GM18858 (cell line): ENCODE measurements around the gene MEF2C.
A peak's percentile ranks its signal among the peaks of the same experiment; 100 is the strongest.

Experiments used
- ATAC-seq: cut with Tn5 transposase; IDR thresholded peaks from one replicate; pipeline ENCODE4 v1.9.1; 2021; ENCODE audit not compliant: unreplicated experiment

Gene MEF2C

GRCh38 chr5:88765798-88766197 lies 117.2 kb downstream of the MEF2C start:
- no peak for ATAC-seq

GRCh38 chr5:88765171-88765570 lies 117.8 kb downstream of the MEF2C start:
- ATAC-seq = no peak

- ATAC-seq = peak; percentile 41
Observed at GRCh38 chr5:88761939-88762338, 121.0 kb downstream of the MEF2C start.

- no peak for ATAC-seq
Observed at GRCh38 chr5:88761269-88761850, 121.6 kb downstream of the MEF2C start.

- no peak for ATAC-seq
Observed at GRCh38 chr5:88760527-88760926, 122.5 kb downstream of the MEF2C start.

- ATAC-seq = no peak
Observed at GRCh38 chr5:88758591-88758990, 124.4 kb downstream of the MEF2C start.

- ATAC-seq = no peak
Observed at GRCh38 chr5:88758184-88758583, 124.8 kb downstream of the MEF2C start.

GRCh38 chr5:88756953-88757352 lies 126.0 kb downstream of the MEF2C start:
- no peak for ATAC-seq

- no peak for ATAC-seq
Observed at GRCh38 chr5:88748666-88749065, 134.3 kb downstream of the MEF2C start.

GRCh38 chr5:88746438-88746882 lies 136.5 kb downstream of the MEF2C start:
- peak; percentile 79 for ATAC-seq

- ATAC-seq = no peak
Observed at GRCh38 chr5:88745093-88745696, 137.8 kb downstream of the MEF2C start.

- ATAC-seq = no peak
Observed at GRCh38 chr5:88743231-88743834, 139.7 kb downstream of the MEF2C start.

- no peak for ATAC-seq
Observed at GRCh38 chr5:88741964-88742363, 141.0 kb downstream of the MEF2C start.

- no peak for ATAC-seq
Observed at GRCh38 chr5:88740604-88741185, 142.3 kb downstream of the MEF2C start.

GRCh38 chr5:88736494-88736893 lies 146.5 kb downstream of the MEF2C start:
- peak; percentile 31 for ATAC-seq

- ATAC-seq = no peak
Observed at GRCh38 chr5:88734983-88735382, 148.0 kb downstream of the MEF2C start.

- ATAC-seq = peak; percentile 56
Observed at GRCh38 chr5:88734191-88734640, 148.8 kb downstream of the MEF2C start.

GRCh38 chr5:88732862-88733261 lies 150.1 kb downstream of the MEF2C start:
- ATAC-seq = no peak

- peak; percentile 33 for ATAC-seq
Observed at GRCh38 chr5:88732181-88732633, 150.8 kb downstream of the MEF2C start.

GRCh38 chr5:88729829-88730182 lies 153.2 kb downstream of the MEF2C start:
- no peak for ATAC-seq

- peak; percentile 31 for ATAC-seq
Observed at GRCh38 chr5:88729084-88729828, 153.7 kb downstream of the MEF2C start.
